Lower lobe of right lung (tissue), 2 donors: Measurements from ENCODE around the gene PHTF1. TPM values are rescaled to one million over a fixed set of nuclear protein-coding genes. Genes with fewer than 3 reads are reported as not detected.

ENCODE experiments used
- ATAC-seq, 2 donors: fragments of 200-7000 bp; cut with Tn5 transposase; one replicate each; pipeline ENCODE4 v1.9.1; 2020 to 2022; ENCODE audit warnings: mild to moderate bottlenecking in 2 of 2, moderate library complexity in 2 of 2
- DNase-seq: peaks from one replicate; pipeline ENCODE4 v3.0.0-alpha.2; 2020
- H3K27ac ChIP-seq: fragments of 200-600 bp; one replicate; pipeline ENCODE4 v1.8.0; 2022
- H3K27me3 ChIP-seq: fragments of 200-600 bp; one replicate; pipeline ENCODE4 v1.8.0; 2022; ENCODE audit warnings: low read depth
- H3K36me3 ChIP-seq: fragments of 200-600 bp; one replicate; pipeline ENCODE4 v1.8.0; 2022; ENCODE audit warnings: mild to moderate bottlenecking
- H3K4me1 ChIP-seq: fragments of 200-600 bp; one replicate; pipeline ENCODE4 v1.8.0; 2022
- H3K4me3 ChIP-seq: fragments of 200-600 bp; one replicate; pipeline ENCODE4 v1.8.0; 2022; ENCODE audit warnings: mild to moderate bottlenecking
- H3K9me3 ChIP-seq: fragments of 200-600 bp; one replicate; pipeline ENCODE4 v1.8.0; 2022
- CTCF ChIP-seq: fragments of 200-600 bp; IDR thresholded peaks from one replicate; pipeline ENCODE4 v1.8.0; 2022; ENCODE audit warnings: antibody characterized with exemption, mild to moderate bottlenecking
- intact Hi-C: fragments of 100-400 bp; cut with DNase I; formaldehyde crosslinking; loops from one replicate; pipeline ENCODE4 v1.11.0; 2022
- total RNA-seq: library from RNA; stranded (reverse); fragmentation: NEBNext Ultra II Directional; extraction: Animal tissue kit (Norgen Biotek cat#: 25700); gene quantifications from one replicate; pipeline ENCODE4 v1.2.1, GENCODE V29; 2021
- donor health status: DM: no; HTN: yes; CAD: no; lungs with severe emphysema.

PHTF1 gene
- total RNA-seq, 1 donor from 2014 or later, result 18.3 TPM

DNA sequence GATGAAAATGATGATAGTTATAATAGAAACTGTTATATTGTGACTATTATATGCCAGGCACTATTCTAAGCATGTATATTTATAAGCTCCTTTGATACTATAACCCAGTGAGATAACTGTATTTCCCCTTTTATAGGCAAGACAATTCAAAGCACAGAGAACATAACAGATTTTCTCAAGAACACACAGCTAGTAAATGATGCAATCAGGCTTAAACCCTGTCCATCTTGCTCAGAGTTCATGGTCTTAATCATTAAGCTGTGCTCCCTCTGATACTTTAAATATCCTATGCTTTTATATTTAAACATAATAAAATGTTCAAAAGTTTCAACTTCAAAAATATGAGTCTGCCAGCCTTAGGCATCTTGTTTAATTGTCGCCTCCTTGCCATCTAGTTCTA is 88.6 kb downstream of the PHTF1 start:
- Histone ChIP-seq H3K9me3 (no peaks in the 10 kb centered on the region), H3K27ac (no peak overlapping the region), H3K27me3 (no peaks in the 10 kb centered on the region), H3K36me3 (peaks cover 31% of the 10 kb centered on the region), H3K4me3 (no peak overlapping the region), H3K4me1 (no peaks in the 10 kb centered on the region)
- intact Hi-C loops, result no loop called here
- ATAC-seq, result no peak
- no peak for DNase-seq
- no peak for TF ChIP-seq CTCF

DNA sequence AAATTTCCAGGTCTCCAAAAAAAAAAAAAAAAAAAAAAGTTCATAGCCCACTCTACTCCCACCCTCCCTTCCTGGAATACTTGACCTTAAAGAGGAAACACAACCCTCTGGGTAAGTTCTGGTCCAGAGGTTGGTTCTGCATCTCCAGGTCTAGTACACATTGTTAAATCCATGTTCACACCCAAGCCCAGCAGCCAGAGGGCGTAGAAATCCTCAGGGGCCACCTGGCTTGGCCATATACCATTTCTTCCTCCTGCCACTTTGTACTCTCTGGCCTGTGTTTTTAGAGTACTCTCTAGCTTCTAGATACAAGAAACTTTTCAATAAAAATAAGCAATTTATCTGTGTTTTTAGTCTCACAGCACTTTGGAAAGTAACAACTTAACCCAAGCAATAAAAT is 89.3 kb downstream of the PHTF1 start:
- no peak for ATAC-seq
- Histone ChIP-seq H3K4me1 (no peaks in the 10 kb centered on the region), H3K4me3 (no peak overlapping the region), H3K36me3 (peaks cover 31% of the 10 kb centered on the region), H3K27me3 (no peaks in the 10 kb centered on the region), H3K9me3 (no peaks in the 10 kb centered on the region), H3K27ac (no peak overlapping the region)
- intact Hi-C loops, result no loop called here
- no peak for TF ChIP-seq CTCF
- DNase-seq, result no peak

- Histone ChIP-seq H3K9me3 (no peaks in the 10 kb centered on the region), H3K36me3 (peaks cover 12% of the 10 kb centered on the region), H3K4me1 (no peaks in the 10 kb centered on the region), H3K27ac (no peak overlapping the region), H3K4me3 (no peak overlapping the region), H3K27me3 (no peaks in the 10 kb centered on the region)
- TF ChIP-seq CTCF, result no peak
- ATAC-seq (no peak), DNase-seq (no peak)
- intact Hi-C loops, result no loop called here
These were observed 93.2 kb downstream of the PHTF1 start for GRCh38 chr1:113666126-113666525.

DNA sequence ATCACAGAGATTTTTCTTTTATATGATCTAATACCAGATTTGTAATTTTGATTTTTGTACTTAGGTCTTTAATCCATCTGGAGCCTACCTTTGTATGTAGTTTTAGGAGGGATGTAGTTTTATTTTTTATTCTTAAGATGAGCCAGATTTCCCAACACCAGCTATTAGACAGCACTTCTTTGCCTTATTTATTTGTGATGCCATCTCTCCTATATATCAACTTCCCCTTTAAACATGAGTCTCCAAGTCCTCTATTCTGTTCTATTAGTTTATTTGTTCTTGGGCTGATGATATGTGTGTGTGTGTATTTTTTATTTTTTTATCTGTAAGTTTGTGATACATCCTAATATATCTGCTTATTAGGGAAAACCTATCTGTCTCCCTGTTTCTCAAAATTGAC is 94.2 kb downstream of the PHTF1 start:
- no peaks in the 10 kb centered on the region for H3K27me3 ChIP-seq
- intact Hi-C loops, result no loop called here
- no peak overlapping the region for H3K4me3 ChIP-seq
- no peak overlapping the region for H3K27ac ChIP-seq
- no peak for DNase-seq
- peaks cover 12% of the 10 kb centered on the region for H3K36me3 ChIP-seq
- no peak for TF ChIP-seq CTCF
- no peak for ATAC-seq
- H3K9me3 ChIP-seq, result no peaks in the 10 kb centered on the region
- no peaks in the 10 kb centered on the region for H3K4me1 ChIP-seq

GRCh38 chr1:113663165-113663951 is 95.9 kb downstream of the PHTF1 start:
- no peak for DNase-seq
- no peak for ATAC-seq
- Histone ChIP-seq H3K36me3 (peaks cover 19% of the 10 kb centered on the region), H3K4me1 (no peaks in the 10 kb centered on the region), H3K27me3 (no peaks in the 10 kb centered on the region), H3K4me3 (no peak overlapping the region), H3K9me3 (no peaks in the 10 kb centered on the region), H3K27ac (no peak overlapping the region)
- TF ChIP-seq CTCF, result no peak
- intact Hi-C loops, result no loop called here
